ENCODE measurements around the gene PRDM7.

DNA sequence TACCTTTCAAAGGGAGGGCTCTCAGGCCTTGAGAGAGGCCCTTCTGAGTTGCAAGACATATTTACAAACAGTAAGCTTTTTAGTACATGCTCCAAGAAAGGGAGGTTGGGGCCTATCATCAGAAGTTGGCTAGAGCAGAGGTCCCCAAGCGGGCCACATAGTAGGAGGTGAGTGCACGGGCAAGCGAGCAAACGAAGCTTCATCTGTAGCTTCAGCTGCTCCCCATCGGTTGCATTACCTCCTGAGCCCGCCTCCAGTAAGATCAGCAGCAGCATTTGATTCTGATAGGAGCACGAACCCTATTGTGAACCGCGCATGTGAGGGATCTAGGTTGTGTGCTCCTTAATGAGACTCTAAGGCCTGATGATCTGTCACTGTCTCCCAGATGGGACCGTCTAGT lies 26.2 kb downstream of the PRDM7 start:
- TF ChIP-seq, protein P1, sequence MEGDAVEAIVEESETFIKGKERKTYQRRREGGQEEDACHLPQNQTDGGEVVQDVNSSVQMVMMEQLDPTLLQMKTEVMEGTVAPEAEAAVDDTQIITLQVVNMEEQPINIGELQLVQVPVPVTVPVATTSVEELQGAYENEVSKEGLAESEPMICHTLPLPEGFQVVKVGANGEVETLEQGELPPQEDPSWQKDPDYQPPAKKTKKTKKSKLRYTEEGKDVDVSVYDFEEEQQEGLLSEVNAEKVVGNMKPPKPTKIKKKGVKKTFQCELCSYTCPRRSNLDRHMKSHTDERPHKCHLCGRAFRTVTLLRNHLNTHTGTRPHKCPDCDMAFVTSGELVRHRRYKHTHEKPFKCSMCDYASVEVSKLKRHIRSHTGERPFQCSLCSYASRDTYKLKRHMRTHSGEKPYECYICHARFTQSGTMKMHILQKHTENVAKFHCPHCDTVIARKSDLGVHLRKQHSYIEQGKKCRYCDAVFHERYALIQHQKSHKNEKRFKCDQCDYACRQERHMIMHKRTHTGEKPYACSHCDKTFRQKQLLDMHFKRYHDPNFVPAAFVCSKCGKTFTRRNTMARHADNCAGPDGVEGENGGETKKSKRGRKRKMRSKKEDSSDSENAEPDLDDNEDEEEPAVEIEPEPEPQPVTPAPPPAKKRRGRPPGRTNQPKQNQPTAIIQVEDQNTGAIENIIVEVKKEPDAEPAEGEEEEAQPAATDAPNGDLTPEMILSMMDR (IDR thresholded peaks at IDR 0.05): no peak
- TF ChIP-seq EZH2 (IDR thresholded peaks at IDR 0.05; ENCODE audit: borderline replicate concordance, insufficient read depth, low read depth, low read length, poor library complexity, severe bottlenecking): no peak

All from B cell (primary cell).